Naive B cell (primary cell): ENCODE measurements around the gene RNF213. TPM values are rescaled to one million over a fixed set of nuclear protein-coding genes. Genes with fewer than 3 reads are reported as not detected.

Source experiments
- ATAC-seq, 2 donors: fragments of 150-1000 bp; cut with Tn5 transposase; 2 replicates each; pipeline ENCODE4 v1.10.0; 2021; ENCODE audit warnings: low read depth in 2 of 2, mild to moderate bottlenecking in 2 of 2, moderate library complexity in 2 of 2
- DNase-seq: peaks from one replicate; pipeline ENCODE4 v3.0.0; 2022
- H3K27ac Mint-ChIP-seq, 6 donors: one replicate each; pipeline ENCODE4 v1.8.0; 2020 to 2022; ENCODE audit warnings: mild to moderate bottlenecking in 6 of 6, mixed read lengths in 6 of 6, moderate library complexity in 5 of 6, inconsistent platforms in 2 of 6
- H3K27me3 Mint-ChIP-seq, 3 donors: one replicate each; pipeline ENCODE4 v1.8.0; 2021 to 2022; ENCODE audit warnings: mixed read lengths in 3 of 3, mild to moderate bottlenecking in 1 of 3
- H3K36me3 Mint-ChIP-seq, 2 donors: one replicate each; pipeline ENCODE4 v1.8.0; 2020 to 2022; ENCODE audit warnings: mixed read lengths in 2 of 2, inconsistent platforms in 1 of 2, mild to moderate bottlenecking in 1 of 2
- H3K4me1 Mint-ChIP-seq, 3 donors: one replicate each; pipeline ENCODE4 v1.8.0; 2020 to 2022; ENCODE audit warnings: mixed read lengths in 3 of 3, inconsistent platforms in 1 of 3, mild to moderate bottlenecking in 1 of 3, moderate library complexity in 1 of 3
- H3K4me3 Mint-ChIP-seq, 8 donors: one replicate each; pipeline ENCODE4 v1.8.0; 2020 to 2022; ENCODE audit warnings: mild to moderate bottlenecking in 8 of 8, mixed read lengths in 8 of 8, moderate library complexity in 8 of 8, inconsistent platforms in 2 of 8
- H3K9me3 Mint-ChIP-seq, 7 donors: one replicate each; pipeline ENCODE4 v1.8.0; 2020 to 2022; ENCODE audit warnings: mixed read lengths in 7 of 7, mild to moderate bottlenecking in 5 of 7, inconsistent platforms in 2 of 7, moderate library complexity in 1 of 7
- polyA plus RNA-seq, 6 donors: library from polyadenylated mRNA; unstranded; fragments of 300-500 nt; fragmentation: Illumina TruSeq; gene quantifications; one replicate each; pipeline ENCODE4 v1.2.3, GENCODE V29; 2021; ENCODE audit warnings: low read depth in 6 of 6

Gene RNF213
- polyA plus RNA-seq: 10 to 100 TPM in 5 of 6 donors, 1 to 10 TPM in 1; 9.2 to 34.7 (median 18.3) TPM

DNA sequence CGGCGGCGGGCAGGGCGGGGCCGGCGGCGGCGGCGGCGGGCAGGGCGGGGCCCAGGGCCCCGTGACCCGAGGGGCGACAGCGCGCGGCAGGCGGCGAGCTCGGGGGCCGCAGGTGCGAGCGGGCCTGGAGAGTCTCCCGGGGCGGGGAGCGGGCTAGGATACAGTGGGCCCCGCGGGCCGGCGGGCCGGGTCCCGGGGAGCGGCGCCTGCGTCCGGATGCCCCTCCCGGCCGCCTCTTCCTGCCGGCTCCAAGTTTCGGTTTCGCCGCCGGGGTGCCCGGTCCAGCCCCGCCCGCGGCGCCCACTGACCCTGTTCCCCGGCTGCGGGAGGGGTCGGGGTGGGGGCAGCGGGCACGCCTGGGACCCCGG is at the start of gene RNF213:
Gene RNF213, plus strand, starts transcription at position 62 of the 368 bp plus-strand sequence. CDS start 2,830 bp downstream, outside the sequence.
- Mint-ChIP-seq H3K4me1 (peaks cover 38 to 53% (median 43%) of the 10 kb centered on the region in 3 donors), H3K4me3 (peak within 1 kb of the TSS; percentile 89 to 98 (median 95)), H3K36me3 (no peaks in the 10 kb centered on the region), H3K27me3 (no peaks in the 10 kb centered on the region), H3K27ac (peak within 1 kb of the TSS; percentile 72 to 98 (median 97)), H3K9me3 (no peaks in the 10 kb centered on the region)
- DNase-seq: peak; percentile 73
- ATAC-seq: peak; percentile 50 to 55

- no peak for DNase-seq
- H3K4me3 Mint-ChIP-seq: no peak overlapping the region
These were observed 48.5 kb upstream of the RNF213 start for GRCh38 chr17:80212109-80212508.

GRCh38 chr17:80212511-80212910 is 48.1 kb upstream of the RNF213 start:
- Mint-ChIP-seq H3K36me3 (peaks cover 8 to 29% of the 10 kb centered on the region in 2 donors), H3K27me3 (no peaks in the 10 kb centered on the region), H3K4me1 (peaks cover 7 to 14% (median 9%) of the 10 kb centered on the region in 3 donors), H3K4me3 (no peak overlapping the region), H3K9me3 (no peaks in the 10 kb centered on the region), H3K27ac (peak overlapping the region in 2 of 6 donors; percentile 57 to 87)
- no peak for ATAC-seq
- no peak for DNase-seq

More at GRCh38 chr17:80212109-80212508, 48.5 kb upstream of the RNF213 start:
- no peak for ATAC-seq
- peaks cover 4 to 10% (median 9%) of the 10 kb centered on the region in 3 donors for H3K4me1 Mint-ChIP-seq
- peaks cover 5 to 25% of the 10 kb centered on the region in 2 donors for H3K36me3 Mint-ChIP-seq
- H3K9me3 Mint-ChIP-seq: no peaks in the 10 kb centered on the region
- no peak overlapping the region for H3K27ac Mint-ChIP-seq
- H3K27me3 Mint-ChIP-seq: no peaks in the 10 kb centered on the region

GRCh38 chr17:80212962-80213642 is 47.5 kb upstream of the RNF213 start:
- Mint-ChIP-seq H3K27me3 (no peaks in the 10 kb centered on the region), H3K36me3 (peaks cover 11 to 31% of the 10 kb centered on the region in 2 donors), H3K4me1 (peaks cover 9 to 19% (median 9%) of the 10 kb centered on the region in 3 donors), H3K4me3 (no peak overlapping the region), H3K9me3 (no peaks in the 10 kb centered on the region), H3K27ac (peak overlapping the region in 2 of 6 donors; percentile 13 to 87)
- ATAC-seq (peak; percentile 38 to 57), DNase-seq (peak; percentile 26)

DNA sequence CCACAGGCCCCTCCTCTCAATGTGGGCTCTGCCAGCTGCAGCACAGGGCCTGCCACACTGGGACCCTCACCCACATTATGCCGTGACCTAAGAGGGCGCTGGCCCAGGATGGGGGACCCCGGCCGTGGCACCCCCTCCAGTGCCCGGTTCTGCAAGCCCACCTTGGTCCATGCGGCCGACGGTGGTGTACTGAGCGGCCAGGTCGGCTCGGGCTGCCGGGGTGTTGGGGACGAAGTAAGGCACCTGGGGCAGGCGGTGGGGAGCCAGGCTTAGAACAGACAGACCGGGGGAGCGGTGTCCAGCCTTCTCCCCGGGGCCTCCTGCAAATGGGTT is 47.0 kb upstream of the RNF213 start:
- no peak overlapping the region for H3K4me3 Mint-ChIP-seq
- H3K4me1 Mint-ChIP-seq: peaks cover 9 to 23% (median 10%) of the 10 kb centered on the region in 3 donors
- H3K27me3 Mint-ChIP-seq: no peaks in the 10 kb centered on the region
- DNase-seq: no peak
- peak overlapping the region in 1 of 6 donors; percentile 13 for H3K27ac Mint-ChIP-seq
- ATAC-seq: no peak
- peaks cover 11 to 31% of the 10 kb centered on the region in 2 donors for H3K36me3 Mint-ChIP-seq
- H3K9me3 Mint-ChIP-seq: no peaks in the 10 kb centered on the region

GRCh38 chr17:80214012-80214877 is 46.4 kb upstream of the RNF213 start:
- Mint-ChIP-seq H3K4me1 (peaks cover 11 to 29% (median 13%) of the 10 kb centered on the region in 3 donors), H3K9me3 (no peaks in the 10 kb centered on the region), H3K27ac (no peak overlapping the region), H3K36me3 (peaks cover 11 to 31% of the 10 kb centered on the region in 2 donors), H3K27me3 (no peaks in the 10 kb centered on the region), H3K4me3 (no peak overlapping the region)
- ATAC-seq (no peak), DNase-seq (no peak)

GRCh38 chr17:80214878-80215210 is 45.8 kb upstream of the RNF213 start:
- ATAC-seq (no peak), DNase-seq (no peak)
- no peaks in the 10 kb centered on the region for H3K27me3 Mint-ChIP-seq
- peaks cover 17 to 35% (median 19%) of the 10 kb centered on the region in 3 donors for H3K4me1 Mint-ChIP-seq
- H3K27ac Mint-ChIP-seq: no peak overlapping the region
- no peak overlapping the region for H3K4me3 Mint-ChIP-seq
- peaks cover 11 to 31% of the 10 kb centered on the region in 2 donors for H3K36me3 Mint-ChIP-seq
- H3K9me3 Mint-ChIP-seq: no peaks in the 10 kb centered on the region

- H3K36me3 Mint-ChIP-seq: peaks cover 11 to 20% of the 10 kb centered on the region in 2 donors
- no peaks in the 10 kb centered on the region for H3K27me3 Mint-ChIP-seq
- peak overlapping the region in 5 of 6 donors; percentile 14 to 67 (median 45) for H3K27ac Mint-ChIP-seq
- no peak for DNase-seq
- no peak for ATAC-seq
- H3K9me3 Mint-ChIP-seq: no peaks in the 10 kb centered on the region
- H3K4me3 Mint-ChIP-seq: no peak overlapping the region
- peaks cover 19 to 38% (median 21%) of the 10 kb centered on the region in 3 donors for H3K4me1 Mint-ChIP-seq
These were observed 43.9 kb upstream of the RNF213 start for GRCh38 chr17:80216473-80217456.

GRCh38 chr17:80217703-80218362 is 42.8 kb upstream of the RNF213 start:
- H3K36me3 Mint-ChIP-seq: peaks cover 11 to 16% of the 10 kb centered on the region in 2 donors
- peaks cover 0 to under 1% (median 0%) of the 10 kb centered on the region in 3 donors for H3K27me3 Mint-ChIP-seq
- ATAC-seq (no peak), DNase-seq (no peak)
- H3K9me3 Mint-ChIP-seq: no peaks in the 10 kb centered on the region
- H3K4me1 Mint-ChIP-seq: peaks cover 21 to 34% (median 22%) of the 10 kb centered on the region in 3 donors
- peak overlapping the region in 3 of 6 donors; percentile 22 to 67 (median 47) for H3K27ac Mint-ChIP-seq
- peak overlapping the region in 3 of 8 donors; percentile 4 to 96 (median 22) for H3K4me3 Mint-ChIP-seq

DNA sequence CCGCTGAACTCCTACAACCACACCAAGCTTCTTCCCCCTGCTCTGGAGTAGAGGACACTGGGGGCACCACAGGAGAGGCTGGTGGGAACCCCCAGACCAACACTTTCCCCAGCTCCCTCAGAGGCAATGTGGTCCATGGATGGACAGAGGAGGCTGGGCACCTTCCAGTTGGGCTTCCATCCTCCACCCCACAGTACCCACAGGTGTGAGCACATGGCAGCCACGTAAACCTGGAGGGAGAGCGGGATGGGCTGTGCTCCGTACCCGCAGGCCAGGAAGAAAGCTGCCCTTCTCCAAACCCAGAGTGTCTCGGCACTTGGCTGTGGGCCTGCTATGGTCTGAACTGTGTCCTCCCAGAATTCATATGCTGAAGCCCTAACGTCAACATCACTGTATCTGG is 42.3 kb upstream of the RNF213 start:
- Mint-ChIP-seq H3K27me3 (peaks cover 0 to 6% (median 0%) of the 10 kb centered on the region in 3 donors), H3K27ac (peak overlapping the region in 5 of 6 donors; percentile 34 to 98 (median 93)), H3K4me3 (peak overlapping the region; percentile 80 to 98 (median 92)), H3K4me1 (peaks cover 21 to 28% (median 22%) of the 10 kb centered on the region in 3 donors), H3K9me3 (no peaks in the 10 kb centered on the region), H3K36me3 (peaks cover 11 to 16% of the 10 kb centered on the region in 2 donors)
- ATAC-seq (no peak), DNase-seq (no peak)

GRCh38 chr17:80219013-80219762 is 41.5 kb upstream of the RNF213 start:
- H3K4me3 Mint-ChIP-seq: peak overlapping the region; percentile 84 to 98 (median 94)
- H3K4me1 Mint-ChIP-seq: peaks cover 21 to 28% (median 25%) of the 10 kb centered on the region in 3 donors

GRCh38 chr17:80219763-80220053 is 40.9 kb upstream of the RNF213 start:
- peak; percentile 21 to 25 for ATAC-seq
- Mint-ChIP-seq H3K9me3 (no peaks in the 10 kb centered on the region), H3K4me3 (peak overlapping the region; percentile 84 to 98 (median 94)), H3K27ac (peak overlapping the region; percentile 93 to 100 (median 98)), H3K4me1 (peaks cover 21 to 28% (median 26%) of the 10 kb centered on the region in 3 donors), H3K27me3 (peaks cover 0 to 9% (median 7%) of the 10 kb centered on the region in 3 donors), H3K36me3 (peaks cover 11 to 24% of the 10 kb centered on the region in 2 donors)
- DNase-seq: no peak

More at GRCh38 chr17:80219013-80219762, 41.5 kb upstream of the RNF213 start:
- DNase-seq (peak; percentile 92), ATAC-seq (peak; percentile 91 to 92)
- Mint-ChIP-seq H3K9me3 (no peaks in the 10 kb centered on the region), H3K27me3 (peaks cover 0 to 7% (median 6%) of the 10 kb centered on the region in 3 donors), H3K36me3 (peaks cover 11 to 22% of the 10 kb centered on the region in 2 donors), H3K27ac (peak overlapping the region; percentile 93 to 100 (median 98))
